ENCODE results near the gene MCEMP1.
"Not testable (repeated sequence)": the region's sequence is repeated elsewhere in the genome, so short reads cannot be mapped to it uniquely, and the experiment has no call there.

Gene MCEMP1

GRCh38 chr19:7643629-7644549 is 33.0 kb upstream of the MCEMP1 start:
- not testable (repeated sequence) for DNase-seq

DNA sequence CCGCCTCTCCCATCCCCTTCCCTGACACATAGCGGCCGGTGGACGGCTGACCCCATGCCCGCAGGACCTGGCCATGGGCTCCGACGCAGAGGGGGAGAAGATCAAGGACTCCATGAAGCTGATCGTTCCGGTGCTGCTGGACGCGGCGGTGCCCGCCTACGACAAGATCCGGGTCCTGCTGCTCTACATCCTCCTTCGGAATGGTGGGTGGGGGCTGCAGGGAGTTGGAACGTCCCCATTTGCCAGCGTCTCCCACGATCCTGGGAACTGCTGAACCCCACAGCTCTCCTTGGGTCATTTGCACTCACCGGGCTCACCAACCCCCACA is 32.4 kb upstream of the MCEMP1 start:
- no peak for DNase-seq

DNA sequence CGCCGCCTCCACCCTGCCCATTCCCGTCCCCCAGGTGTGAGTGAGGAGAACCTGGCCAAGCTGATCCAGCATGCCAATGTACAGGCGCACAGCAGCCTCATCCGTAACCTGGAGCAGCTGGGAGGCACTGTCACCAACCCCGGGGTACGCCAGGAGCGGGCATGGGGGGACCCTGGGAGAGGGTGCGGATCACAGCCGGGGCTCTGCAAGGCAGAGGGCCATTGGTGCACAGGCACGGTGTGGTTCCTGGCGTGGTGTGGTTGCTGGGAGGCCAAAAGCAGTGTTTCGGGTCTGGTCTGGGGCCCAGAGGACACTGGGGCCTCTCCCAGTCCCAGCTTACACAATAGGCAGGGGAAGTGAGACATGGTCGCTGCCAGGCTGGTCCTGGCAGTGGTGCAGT is 31.7 kb upstream of the MCEMP1 start:
- no peak for DNase-seq

DNA sequence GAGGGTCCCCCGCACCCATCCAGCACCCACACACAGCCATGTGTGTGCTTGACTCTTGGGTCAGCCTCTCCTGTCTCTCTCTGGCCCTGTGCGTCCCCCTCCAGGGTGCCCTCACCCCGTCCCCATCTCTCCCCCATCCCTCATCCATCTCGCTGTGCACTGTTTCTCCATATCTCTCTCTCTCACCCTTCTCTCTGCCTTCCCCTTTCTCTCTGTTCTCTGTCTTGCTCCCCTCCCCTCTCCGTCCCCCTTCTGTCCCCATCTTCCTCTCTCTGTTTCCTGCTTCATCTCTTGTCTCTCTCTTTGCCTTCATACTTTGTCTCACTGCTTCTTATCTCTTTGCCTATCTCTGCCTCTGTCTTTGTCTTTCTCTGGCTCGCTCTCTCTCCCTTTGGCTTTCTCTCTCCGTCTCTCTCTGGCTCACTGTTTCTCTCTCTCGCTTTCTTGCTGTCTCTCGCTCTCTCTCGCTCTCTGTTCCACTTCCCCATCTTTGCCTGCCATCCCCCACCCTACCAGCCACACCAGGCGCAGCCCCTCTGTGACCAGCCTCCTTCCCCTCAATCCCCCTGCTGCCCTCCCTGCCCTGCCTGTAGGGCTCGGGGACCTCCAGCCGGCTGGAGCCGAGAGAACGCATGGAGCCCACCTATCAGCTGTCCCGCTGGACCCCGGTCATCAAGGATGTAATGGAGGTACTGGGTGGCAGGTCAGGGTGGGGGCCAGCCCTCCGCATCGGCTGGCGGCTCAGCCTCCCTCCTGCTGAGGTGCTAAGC is 31.0 kb upstream of the MCEMP1 start:
- DNase-seq, result no peak

DNA sequence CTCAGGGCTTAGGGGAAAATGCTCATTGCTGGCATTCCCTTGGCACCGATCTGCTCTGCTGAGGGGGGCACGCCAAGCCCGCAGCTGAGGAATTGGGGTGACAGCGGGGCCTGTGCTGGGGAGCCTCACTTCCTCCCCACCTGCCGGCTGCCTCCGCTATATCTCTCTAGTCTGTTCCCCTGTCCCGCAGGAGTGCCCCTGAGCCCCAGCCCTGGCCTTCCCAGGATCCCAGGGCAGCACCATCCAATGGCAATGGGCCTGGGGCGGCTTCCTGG is 30.5 kb upstream of the MCEMP1 start:
- DNase-seq, result no peak

DNA sequence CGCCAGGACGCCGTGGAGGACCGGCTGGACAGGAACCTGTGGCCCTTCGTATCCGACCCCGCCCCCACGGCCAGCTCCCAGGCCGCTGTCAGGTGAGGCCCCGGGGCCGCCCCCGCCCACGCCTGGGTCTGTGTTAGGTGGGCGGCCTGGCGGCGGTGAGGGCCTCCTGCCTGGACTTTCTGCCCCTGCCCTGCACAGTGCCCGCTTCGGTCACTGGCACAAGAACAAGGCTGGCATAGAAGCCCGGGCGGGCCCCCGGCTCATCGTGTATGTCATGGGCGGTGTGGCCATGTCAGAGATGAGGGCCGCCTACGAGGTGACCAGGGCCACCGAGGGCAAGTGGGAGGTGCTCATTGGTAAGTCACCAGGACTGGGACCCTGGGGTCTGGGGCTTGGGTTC is 29.7 kb upstream of the MCEMP1 start:
- DNase-seq, result no peak

GRCh38 chr19:7648265-7649014 is 28.4 kb upstream of the MCEMP1 start:
- no peak for DNase-seq

DNA sequence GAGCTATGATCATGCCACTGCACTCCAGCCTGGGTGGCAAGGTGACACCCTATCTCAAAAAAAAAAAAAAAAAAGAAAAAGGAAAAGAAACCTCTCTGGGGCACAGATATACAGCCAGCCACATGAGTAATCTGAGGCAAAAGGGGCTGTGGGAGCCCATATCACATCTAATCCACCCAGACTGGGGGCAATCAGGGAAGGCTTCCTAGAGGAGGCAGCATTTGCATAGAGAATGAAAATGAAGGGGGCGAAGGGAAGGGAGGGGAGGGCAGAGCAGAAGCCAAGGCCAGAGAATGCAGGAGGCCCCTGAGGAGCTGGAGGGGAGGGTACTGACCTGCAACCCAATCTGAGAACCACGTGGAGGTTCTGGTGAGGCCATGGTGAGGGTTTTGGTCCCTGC is 26.7 kb upstream of the MCEMP1 start:
- DNase-seq, result no peak

- peak; percentile 16 for DNase-seq
Measured at GRCh38 chr19:7652061-7652641, 24.7 kb upstream of the MCEMP1 start.

DNA sequence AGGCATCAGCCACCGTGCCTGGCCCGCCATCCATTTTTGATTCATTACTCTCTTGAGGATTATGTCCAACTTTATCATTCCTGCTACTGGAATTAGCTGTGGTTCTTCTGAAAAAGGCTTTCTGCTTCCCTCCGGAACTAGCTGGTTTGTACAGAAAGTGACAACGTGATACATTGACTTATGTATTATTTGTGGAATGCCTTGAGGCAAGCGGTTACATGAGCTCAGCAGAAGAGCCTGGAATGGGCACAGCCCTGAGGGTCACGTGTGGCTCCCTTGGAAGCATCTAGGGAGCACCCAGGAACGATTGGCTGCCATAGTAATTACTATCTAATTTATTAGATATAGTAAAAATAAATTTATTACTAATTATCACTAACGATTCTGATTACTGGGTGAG is 22.5 kb upstream of the MCEMP1 start:
- no peak for DNase-seq

GRCh38 chr19:7655581-7655980 is 21.3 kb upstream of the MCEMP1 start:
- DNase-seq, result no peak

DNA sequence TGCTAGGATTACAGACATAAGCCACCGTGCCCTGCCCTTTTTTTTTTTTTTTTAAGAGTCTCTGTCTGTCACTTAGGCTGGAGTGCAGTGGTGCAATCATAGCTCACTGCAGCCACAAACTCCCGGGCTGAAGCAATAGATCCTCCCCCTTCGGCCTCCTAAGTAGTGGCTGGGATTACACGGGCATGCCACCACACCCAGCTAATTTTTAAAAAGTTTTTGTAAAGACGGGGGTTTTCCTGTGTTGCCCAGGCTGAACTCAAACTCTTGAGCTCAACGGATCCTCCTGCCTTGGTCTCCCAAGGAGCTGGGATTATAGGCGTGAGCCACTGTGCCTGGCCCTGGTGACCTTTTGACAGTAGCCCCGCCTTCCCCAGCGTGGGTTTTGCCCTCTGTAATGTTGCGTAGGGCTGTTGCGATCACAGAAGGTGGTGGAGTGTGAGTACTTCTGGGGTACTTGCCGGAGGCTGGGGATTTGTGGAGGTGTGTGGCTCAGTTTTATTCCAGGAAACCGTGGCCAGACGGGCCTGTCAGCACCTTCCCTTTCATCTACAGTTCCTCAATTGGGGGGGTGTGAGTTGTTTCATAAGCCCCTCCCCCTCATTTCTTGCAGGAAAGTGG is 19.6 kb upstream of the MCEMP1 start:
- DNase-seq, result no peak

DNA sequence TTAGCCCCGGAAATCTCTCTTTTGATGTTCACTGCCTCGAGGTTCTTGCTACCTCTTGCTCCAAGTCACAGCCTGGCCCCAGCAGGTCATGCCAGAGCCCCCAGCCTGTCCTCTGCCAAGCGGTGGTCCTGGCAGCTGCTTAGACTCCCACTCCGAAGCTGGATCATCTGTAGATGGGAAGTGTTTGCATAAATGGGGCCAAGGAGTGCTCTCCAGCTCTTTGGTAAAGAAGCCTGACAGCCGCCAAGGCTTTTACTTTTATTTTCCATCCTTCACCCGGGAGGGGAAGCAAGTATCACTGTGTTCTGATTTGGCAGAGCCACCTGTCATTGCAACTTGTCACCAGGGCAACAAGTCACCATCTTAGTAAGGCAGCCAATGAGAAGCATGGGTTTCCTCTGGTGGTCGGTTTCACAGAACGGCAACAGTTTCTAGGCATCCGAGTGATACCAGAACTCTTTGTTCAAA is 18.6 kb upstream of the MCEMP1 start:
- DNase-seq, result no peak

- DNase-seq, result no peak
Measured at GRCh38 chr19:7661744-7662538, 14.9 kb upstream of the MCEMP1 start.

GRCh38 chr19:7662657-7663056 is 14.2 kb upstream of the MCEMP1 start:
- no peak for DNase-seq

- DNase-seq, result no peak
Measured at GRCh38 chr19:7663706-7664105, 13.2 kb upstream of the MCEMP1 start.

DNA sequence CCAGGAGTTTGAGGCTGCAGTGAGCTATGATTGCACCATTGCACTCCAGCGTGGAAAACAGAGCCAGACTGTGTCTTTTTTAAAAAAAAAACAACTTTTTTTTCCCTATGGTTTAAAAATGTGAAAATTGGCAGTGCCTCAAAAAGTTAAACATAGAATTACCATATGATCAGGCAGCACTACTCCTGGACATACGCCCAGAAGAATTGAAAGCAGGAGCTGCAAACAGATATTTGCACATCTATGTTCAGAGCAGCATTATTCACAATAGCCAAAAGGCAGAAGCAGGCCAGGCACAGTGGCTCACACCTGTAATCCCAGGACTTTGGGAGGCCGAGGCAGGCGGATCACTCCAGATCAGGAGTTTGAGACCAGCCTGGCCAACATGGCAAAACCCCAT is 11.8 kb upstream of the MCEMP1 start:
- peak; percentile 68 for DNase-seq

GRCh38 chr19:7668842-7669241 is 8.0 kb upstream of the MCEMP1 start, which contains the start of gene RETN:
Gene RETN (plus strand): TSS chr19:7669049. CDS start chr19:7669327, 278 bp downstream.
- DNase-seq, result no peak

- DNase-seq, result no peak
Measured at GRCh38 chr19:7669641-7670040, 7.2 kb upstream of the MCEMP1 start.

GRCh38 chr19:7670150-7670783 is 6.6 kb upstream of the MCEMP1 start:
- no peak for DNase-seq

DNA sequence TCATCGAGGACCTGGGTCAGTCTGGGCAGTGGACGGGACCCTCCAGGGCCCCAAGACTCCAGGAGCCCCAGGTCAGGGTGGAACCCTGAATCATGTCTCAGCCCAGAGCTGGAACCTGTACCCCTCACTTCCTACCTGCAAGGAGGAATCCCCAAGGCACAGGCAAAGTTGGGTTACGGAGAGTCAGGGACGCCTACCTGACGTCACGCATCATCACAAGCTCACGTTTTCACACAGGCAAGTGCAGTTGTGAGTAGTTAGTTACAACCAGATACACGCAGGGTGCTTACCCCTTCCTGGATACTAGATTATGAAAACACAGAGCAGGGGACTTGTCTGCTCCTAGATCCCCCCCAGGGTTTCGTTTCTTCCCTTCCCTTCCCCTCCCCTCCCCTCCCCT is 6.1 kb upstream of the MCEMP1 start:
- no peak for DNase-seq

Data from NCI-H446 treated with DMSO at 0.1 percent for 48 hours (cell line).